ENCODE results near the gene B9D1. TPM values are rescaled to one million over a fixed set of nuclear protein-coding genes. Genes with fewer than 3 reads are reported as not detected.

B9D1 gene
- total RNA-seq, 2 donors from 2014 or later, result 10.4 to 53.4 TPM

- no peak for DNase-seq
- no peak for TF ChIP-seq CTCF (IDR thresholded peaks at IDR 0.05)
- no peak for TF ChIP-seq POLR2A (IDR thresholded peaks at IDR 0.05)
- H3K36me3 ChIP-seq (replicated peaks in 1 of 2; ENCODE audit: insufficient read depth in 1 of 2, low read depth in 2 of 2), result no peaks in the 10 kb centered on the region
- no peak for ATAC-seq
- no peak overlapping the region for H3K27ac ChIP-seq
- 91 to 95% methylated on average over 5 to 7 of the region's 9 CpGs for WGBS, 2 donors
- intact Hi-C loops (cut with DNase I), result no loop called here
- H3K27me3 ChIP-seq, result no peaks in the 10 kb centered on the region
- H3K4me3 ChIP-seq, result no peak overlapping the region
- H3K4me1 ChIP-seq, result peaks cover 10% of the 10 kb centered on the region
- no peaks in the 10 kb centered on the region for H3K9me3 ChIP-seq
Measured at GRCh38 chr17:19301973-19302372, 60.5 kb downstream of the B9D1 start.

- WGBS, 2 donors, result 86 to 88% methylated on average over 5 of the region's 5 CpGs
- no peaks in the 10 kb centered on the region for H3K36me3 ChIP-seq (replicated peaks in 1 of 2; ENCODE audit: insufficient read depth in 1 of 2, low read depth in 2 of 2)
- no peak for ATAC-seq
- intact Hi-C loops (cut with DNase I), result no loop called here
- H3K27me3 ChIP-seq, result no peaks in the 10 kb centered on the region
- H3K27ac ChIP-seq, result no peak overlapping the region
- TF ChIP-seq POLR2A (IDR thresholded peaks at IDR 0.05) (no peak), CTCF (IDR thresholded peaks at IDR 0.05) (no peak)
- H3K4me1 ChIP-seq, result peaks cover 10% of the 10 kb centered on the region
- no peaks in the 10 kb centered on the region for H3K9me3 ChIP-seq
- no peak overlapping the region for H3K4me3 ChIP-seq
- DNase-seq, result no peak
Measured at GRCh38 chr17:19301274-19301951, 61.1 kb downstream of the B9D1 start.

GRCh38 chr17:19299866-19300265, 62.7 kb downstream of the B9D1 start:
- Histone ChIP-seq H3K27ac (no peak overlapping the region), H3K9me3 (no peaks in the 10 kb centered on the region), H3K36me3 (replicated peaks in 1 of 2; ENCODE audit: insufficient read depth in 1 of 2, low read depth in 2 of 2) (no peaks in the 10 kb centered on the region), H3K27me3 (no peaks in the 10 kb centered on the region), H3K4me1 (peaks cover 5% of the 10 kb centered on the region), H3K4me3 (no peak overlapping the region)
- TF ChIP-seq CTCF (IDR thresholded peaks at IDR 0.05) (no peak), POLR2A (IDR thresholded peaks at IDR 0.05) (no peak)
- intact Hi-C loops (cut with DNase I), result no loop called here
- ATAC-seq (no peak), DNase-seq (no peak)
- WGBS, 2 donors, result 94 to 95% methylated on average over 7 of the region's 7 CpGs

GRCh38 chr17:19299214-19299747, 63.2 kb downstream of the B9D1 start:
- Histone ChIP-seq H3K27ac (no peak overlapping the region), H3K36me3 (replicated peaks in 1 of 2; ENCODE audit: insufficient read depth in 1 of 2, low read depth in 2 of 2) (no peaks in the 10 kb centered on the region), H3K9me3 (no peaks in the 10 kb centered on the region), H3K27me3 (no peaks in the 10 kb centered on the region), H3K4me1 (peaks cover 3% of the 10 kb centered on the region), H3K4me3 (no peak overlapping the region)
- intact Hi-C loops (cut with DNase I), result no loop called here
- ATAC-seq, result no peak
- DNase-seq, result no peak
- WGBS, 2 donors, result 85 to 88% methylated on average over 4 of the region's 4 CpGs
- TF ChIP-seq POLR2A (IDR thresholded peaks at IDR 0.05) (no peak), CTCF (IDR thresholded peaks at IDR 0.05) (no peak)
